OCI-LY3 (cell line): ENCODE data around the gene PTCD3.

Source experiments
- H2AFZ ChIP-seq: fragments of 200-600, 300-600 bp; shearing (Covaris generic); 2 replicates; pipeline ENCODE4 v1.6.0; 2014; ENCODE audit warnings: antibody characterized with exemption, low read depth, low read length
- H3K27ac ChIP-seq: fragments of 200-600, 300-600 bp; sonication (generic); 2 replicates; pipeline ENCODE4 v1.5.1; 2014; ENCODE audit warnings: mild to moderate bottlenecking, low read length, moderate library complexity, mixed read lengths
- H3K27me3 ChIP-seq: fragments of 200-600, 300-600 bp; sonication (generic); 2 replicates; pipeline ENCODE4 v1.6.1; 2014; ENCODE audit warnings: low read depth, low read length, mixed read lengths
- H3K36me3 ChIP-seq: fragments of 200-600, 300-600 bp; sonication (generic); replicated peaks from 2 replicates; pipeline ENCODE3; 2014; ENCODE audit warnings: low read depth, low read length, mixed read lengths
- H3K4me1 ChIP-seq: fragments of 300-600, 200-600 bp; sonication (generic); 2 replicates; pipeline ENCODE4 v1.6.1; 2014; ENCODE audit warnings: low read length, mixed read lengths
- H3K4me2 ChIP-seq: fragments of 200-600, 300-600 bp; sonication (generic); 2 replicates; pipeline ENCODE4 v1.6.1; 2014; ENCODE audit warnings: low read length, mixed read lengths
- H3K4me3 ChIP-seq: fragments of 300-600, 200-600 bp; sonication (generic); 2 replicates; pipeline ENCODE4 v1.5.1; 2014; ENCODE audit warnings: antibody characterized with exemption, mild to moderate bottlenecking, low read length, moderate library complexity
- H3K79me2 ChIP-seq: fragments of 300-600, 200-600 bp; shearing (Covaris generic); 2 replicates; pipeline ENCODE4 v1.6.1; 2014; ENCODE audit warnings: mild to moderate bottlenecking, low read length, mixed read lengths
- H3K9ac ChIP-seq: fragments of 300-600, 200-600 bp; shearing (Covaris generic); 2 replicates; pipeline ENCODE4 v1.6.0; 2014; ENCODE audit warnings: mild to moderate bottlenecking, low read length, moderate library complexity
- H3K9me3 ChIP-seq: fragments of 200-600, 300-600 bp; shearing (Covaris generic); 2 replicates; pipeline ENCODE4 v1.6.1; 2014; ENCODE audit warnings: low read length, mixed read lengths; ENCODE audit not compliant: insufficient read depth
- H4K20me1 ChIP-seq: fragments of 200-600, 300-600 bp; sonication (generic); 2 replicates; pipeline ENCODE4 v1.6.1; 2016; ENCODE audit warnings: low read length, mixed read lengths; ENCODE audit not compliant: insufficient read depth
- EZH2phosphoT487 ChIP-seq: fragments of 200-600 bp; shearing (Covaris generic); IDR thresholded peaks from 2 replicates; pipeline ENCODE4 v1.6.1; 2018; ENCODE audit warnings: antibody characterized with exemption, mixed run types, low read depth
- TF ChIP-seq, protein P1 (sequence below): fragments of 200-600, 300-600 bp; sonication (generic); IDR thresholded peaks from 2 replicates; pipeline ENCODE4 v1.5.1; 2014; ENCODE audit warnings: antibody characterized with exemption, low read length, low read depth

The PTCD3 gene

GRCh38 chr2:86140969-86141392 is 34.9 kb downstream of the PTCD3 start:
- H3K9me3 ChIP-seq = no peaks in the 10 kb centered on the region
- no peaks in the 10 kb centered on the region for H3K4me1 ChIP-seq
- peaks cover 64% of the 10 kb centered on the region for H3K36me3 ChIP-seq
- no peak overlapping the region for H3K9ac ChIP-seq
- no peak overlapping the region for H3K27ac ChIP-seq
- H2AFZ ChIP-seq = no peak overlapping the region
- H4K20me1 ChIP-seq = no peaks in the 10 kb centered on the region
- H3K4me2 ChIP-seq = no peak overlapping the region
- H3K27me3 ChIP-seq = no peaks in the 10 kb centered on the region
- H3K79me2 ChIP-seq = no peaks in the 10 kb centered on the region
- no peak overlapping the region for H3K4me3 ChIP-seq
- TF ChIP-seq, protein P1, sequence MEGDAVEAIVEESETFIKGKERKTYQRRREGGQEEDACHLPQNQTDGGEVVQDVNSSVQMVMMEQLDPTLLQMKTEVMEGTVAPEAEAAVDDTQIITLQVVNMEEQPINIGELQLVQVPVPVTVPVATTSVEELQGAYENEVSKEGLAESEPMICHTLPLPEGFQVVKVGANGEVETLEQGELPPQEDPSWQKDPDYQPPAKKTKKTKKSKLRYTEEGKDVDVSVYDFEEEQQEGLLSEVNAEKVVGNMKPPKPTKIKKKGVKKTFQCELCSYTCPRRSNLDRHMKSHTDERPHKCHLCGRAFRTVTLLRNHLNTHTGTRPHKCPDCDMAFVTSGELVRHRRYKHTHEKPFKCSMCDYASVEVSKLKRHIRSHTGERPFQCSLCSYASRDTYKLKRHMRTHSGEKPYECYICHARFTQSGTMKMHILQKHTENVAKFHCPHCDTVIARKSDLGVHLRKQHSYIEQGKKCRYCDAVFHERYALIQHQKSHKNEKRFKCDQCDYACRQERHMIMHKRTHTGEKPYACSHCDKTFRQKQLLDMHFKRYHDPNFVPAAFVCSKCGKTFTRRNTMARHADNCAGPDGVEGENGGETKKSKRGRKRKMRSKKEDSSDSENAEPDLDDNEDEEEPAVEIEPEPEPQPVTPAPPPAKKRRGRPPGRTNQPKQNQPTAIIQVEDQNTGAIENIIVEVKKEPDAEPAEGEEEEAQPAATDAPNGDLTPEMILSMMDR = no peak
- no peak for TF ChIP-seq EZH2phosphoT487

GRCh38 chr2:86142436-86143257 is 36.6 kb downstream of the PTCD3 start:
- Histone ChIP-seq H3K79me2 (no peaks in the 10 kb centered on the region), H3K4me1 (no peaks in the 10 kb centered on the region), H3K4me2 (no peak overlapping the region), H3K9me3 (no peaks in the 10 kb centered on the region), H4K20me1 (no peaks in the 10 kb centered on the region), H3K36me3 (peaks cover 51% of the 10 kb centered on the region), H2AFZ (no peak overlapping the region), H3K27ac (no peak overlapping the region), H3K9ac (no peak overlapping the region), H3K4me3 (no peak overlapping the region), H3K27me3 (no peaks in the 10 kb centered on the region)
- TF ChIP-seq, protein P1 = no peak

GRCh38 chr2:86143307-86143706 is 37.3 kb downstream of the PTCD3 start:
- no peaks in the 10 kb centered on the region for H3K79me2 ChIP-seq
- no peak for TF ChIP-seq EZH2phosphoT487
- TF ChIP-seq, protein P1 = no peak
- no peak overlapping the region for H3K27ac ChIP-seq
- no peak overlapping the region for H3K4me3 ChIP-seq
- no peaks in the 10 kb centered on the region for H3K27me3 ChIP-seq
- H3K4me2 ChIP-seq = no peak overlapping the region
- no peak overlapping the region for H3K9ac ChIP-seq
- H3K36me3 ChIP-seq = peaks cover 50% of the 10 kb centered on the region
- no peaks in the 10 kb centered on the region for H3K4me1 ChIP-seq
- H3K9me3 ChIP-seq = no peaks in the 10 kb centered on the region
- no peaks in the 10 kb centered on the region for H4K20me1 ChIP-seq
- H2AFZ ChIP-seq = no peak overlapping the region

- Histone ChIP-seq H3K4me2 (no peak overlapping the region), H3K4me1 (no peaks in the 10 kb centered on the region), H3K79me2 (no peaks in the 10 kb centered on the region), H3K9me3 (no peaks in the 10 kb centered on the region), H3K27me3 (no peaks in the 10 kb centered on the region), H4K20me1 (no peaks in the 10 kb centered on the region), H3K36me3 (peaks cover 50% of the 10 kb centered on the region), H3K4me3 (no peak overlapping the region), H2AFZ (no peak overlapping the region), H3K27ac (no peak overlapping the region), H3K9ac (no peak overlapping the region)
- TF ChIP-seq, protein P1 = no peak
- TF ChIP-seq EZH2phosphoT487 = no peak
These were observed 38.1 kb downstream of the PTCD3 start for GRCh38 chr2:86143926-86144685.
